ENCODE results near the gene SOX9. TPM values are rescaled to one million over a fixed set of nuclear protein-coding genes. Genes with fewer than 3 reads are reported as not detected.
A peak's percentile ranks its signal among the peaks of the same experiment; 100 is the strongest.

The SOX9 gene
- total and polyA plus RNA-seq, 2 experiments from 2014 or later: 1.1 to 4.3 TPM

DNA sequence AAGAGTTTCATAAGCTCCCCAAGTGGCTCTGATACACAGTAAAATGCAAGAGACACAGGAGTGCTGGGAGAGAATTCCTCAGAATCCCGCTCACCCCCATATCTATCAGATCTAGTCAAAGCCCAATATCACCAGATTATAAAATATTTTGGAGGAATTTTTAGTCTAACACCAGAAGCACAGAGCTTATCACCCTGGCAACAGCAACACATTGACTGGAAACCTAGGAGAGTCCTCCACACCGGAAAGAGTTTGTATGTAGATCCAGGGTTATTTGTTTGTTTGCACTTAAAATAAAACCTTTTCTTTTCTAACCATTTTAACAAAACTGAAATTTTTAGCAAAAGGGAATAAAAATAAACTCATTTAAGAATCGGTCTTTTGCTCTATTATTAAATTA, 7.2 kb downstream of the SOX9 start:
- H3K4me3 ChIP-seq: no peak overlapping the region
- no peaks in the 10 kb centered on the region for H3K36me3 ChIP-seq
- H3K9me3 ChIP-seq (ENCODE audit: low read depth): no peaks in the 10 kb centered on the region
- H3K27me3 ChIP-seq: peaks cover 10% of the 10 kb centered on the region
- H3K4me1 ChIP-seq (ENCODE audit: low read depth): peaks cover 27% of the 10 kb centered on the region
- DNase-seq (ENCODE audit: low read depth in 1 of 2, low spot score in 1 of 2): no peak
- H3K27ac ChIP-seq: no peak overlapping the region
- TF ChIP-seq, protein P1, sequence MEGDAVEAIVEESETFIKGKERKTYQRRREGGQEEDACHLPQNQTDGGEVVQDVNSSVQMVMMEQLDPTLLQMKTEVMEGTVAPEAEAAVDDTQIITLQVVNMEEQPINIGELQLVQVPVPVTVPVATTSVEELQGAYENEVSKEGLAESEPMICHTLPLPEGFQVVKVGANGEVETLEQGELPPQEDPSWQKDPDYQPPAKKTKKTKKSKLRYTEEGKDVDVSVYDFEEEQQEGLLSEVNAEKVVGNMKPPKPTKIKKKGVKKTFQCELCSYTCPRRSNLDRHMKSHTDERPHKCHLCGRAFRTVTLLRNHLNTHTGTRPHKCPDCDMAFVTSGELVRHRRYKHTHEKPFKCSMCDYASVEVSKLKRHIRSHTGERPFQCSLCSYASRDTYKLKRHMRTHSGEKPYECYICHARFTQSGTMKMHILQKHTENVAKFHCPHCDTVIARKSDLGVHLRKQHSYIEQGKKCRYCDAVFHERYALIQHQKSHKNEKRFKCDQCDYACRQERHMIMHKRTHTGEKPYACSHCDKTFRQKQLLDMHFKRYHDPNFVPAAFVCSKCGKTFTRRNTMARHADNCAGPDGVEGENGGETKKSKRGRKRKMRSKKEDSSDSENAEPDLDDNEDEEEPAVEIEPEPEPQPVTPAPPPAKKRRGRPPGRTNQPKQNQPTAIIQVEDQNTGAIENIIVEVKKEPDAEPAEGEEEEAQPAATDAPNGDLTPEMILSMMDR (IDR thresholded peaks at IDR 0.05; ENCODE audit: low read depth, low read length): no peak

DNA sequence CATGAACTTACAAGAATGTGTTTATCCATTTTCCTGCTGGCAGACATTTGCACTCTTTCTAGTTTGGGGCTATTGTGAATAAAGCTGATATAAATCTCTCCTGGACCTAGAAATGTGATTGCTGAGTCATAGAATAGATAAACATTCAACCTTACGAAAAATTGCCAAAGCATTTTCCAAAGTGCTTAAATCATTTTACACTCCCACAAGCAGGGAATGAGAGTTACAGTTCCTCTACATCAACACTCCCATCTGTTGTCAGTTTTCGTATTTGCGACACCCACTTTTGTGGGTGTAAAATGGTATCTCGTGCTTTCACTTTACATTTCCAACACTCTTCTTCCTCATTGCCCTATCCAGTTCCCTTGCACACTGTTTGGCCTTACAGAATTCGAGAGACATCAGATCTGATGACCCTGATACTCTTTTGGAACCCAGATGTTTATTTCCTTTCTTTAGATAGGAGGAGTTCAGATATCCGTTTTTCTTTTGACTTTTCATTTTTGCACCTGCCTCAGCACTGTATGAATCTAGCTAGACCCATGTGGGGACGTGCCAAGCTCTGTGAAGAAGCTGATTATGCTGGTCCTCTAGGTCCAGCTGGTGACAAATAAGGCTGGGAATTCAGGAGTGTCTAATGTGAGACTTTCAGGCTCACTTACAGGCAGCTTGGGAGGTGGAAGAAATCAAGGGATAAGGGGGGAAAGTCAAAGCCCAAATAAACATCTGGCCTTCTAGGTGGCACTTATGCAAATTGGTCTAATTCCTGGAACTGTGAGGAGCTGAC, 14.0 kb downstream of the SOX9 start:
- no peaks in the 10 kb centered on the region for H3K9me3 ChIP-seq (ENCODE audit: low read depth)
- no peaks in the 10 kb centered on the region for H3K27me3 ChIP-seq
- H3K4me3 ChIP-seq: no peak overlapping the region
- peak in 1 of 2 donors; percentile 58 for DNase-seq (ENCODE audit: low read depth in 1 of 2, low spot score in 1 of 2)
- no peaks in the 10 kb centered on the region for H3K4me1 ChIP-seq (ENCODE audit: low read depth)
- no peak overlapping the region for H3K27ac ChIP-seq
- H3K36me3 ChIP-seq: no peaks in the 10 kb centered on the region
- TF ChIP-seq, protein P1 (IDR thresholded peaks at IDR 0.05; ENCODE audit: low read depth, low read length): no peak

DNA sequence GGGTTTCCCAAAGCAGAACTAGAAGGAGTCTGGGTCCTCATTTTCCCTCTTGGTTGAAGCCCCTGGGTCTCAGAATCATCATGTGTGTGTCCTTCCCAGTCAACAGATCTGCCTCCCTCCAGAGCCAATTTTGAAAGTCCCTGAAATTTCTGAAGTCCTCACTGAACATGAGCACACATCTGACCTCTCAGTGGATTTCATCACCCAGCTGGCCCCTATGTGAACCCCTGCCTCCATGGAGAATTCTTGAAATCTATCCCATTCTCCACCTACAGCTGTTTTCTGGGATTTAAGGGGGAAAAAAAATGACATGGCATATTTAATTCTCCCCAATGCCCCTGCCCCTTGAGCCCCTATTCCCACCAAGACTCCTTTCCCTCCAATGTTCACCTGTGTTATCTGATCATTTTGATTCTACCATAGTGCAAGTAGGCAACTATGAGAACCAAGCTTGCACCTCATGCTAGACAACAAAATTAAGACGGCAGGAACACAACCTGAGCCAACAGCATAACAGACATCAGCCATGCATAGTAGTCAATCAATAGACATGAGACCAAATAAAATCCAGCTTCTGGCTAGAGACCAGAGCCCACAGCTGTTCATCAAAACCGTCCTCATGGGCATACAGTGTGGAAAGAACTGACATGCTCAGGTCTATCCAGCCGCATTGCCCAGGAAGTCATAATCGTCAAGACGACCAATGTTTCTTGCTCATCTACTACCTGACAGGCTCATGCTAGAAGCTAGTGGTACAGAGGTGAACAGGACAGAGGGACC, 14.9 kb downstream of the SOX9 start:
- Histone ChIP-seq H3K9me3 (ENCODE audit: low read depth) (no peaks in the 10 kb centered on the region), H3K27me3 (no peaks in the 10 kb centered on the region), H3K36me3 (no peaks in the 10 kb centered on the region), H3K4me3 (no peak overlapping the region), H3K27ac (no peak overlapping the region), H3K4me1 (ENCODE audit: low read depth) (no peaks in the 10 kb centered on the region)
- TF ChIP-seq, protein P1 (IDR thresholded peaks at IDR 0.05; ENCODE audit: low read depth, low read length): no peak
- peak in 1 of 2 donors; percentile 76 for DNase-seq (ENCODE audit: low read depth in 1 of 2, low spot score in 1 of 2)

DNA sequence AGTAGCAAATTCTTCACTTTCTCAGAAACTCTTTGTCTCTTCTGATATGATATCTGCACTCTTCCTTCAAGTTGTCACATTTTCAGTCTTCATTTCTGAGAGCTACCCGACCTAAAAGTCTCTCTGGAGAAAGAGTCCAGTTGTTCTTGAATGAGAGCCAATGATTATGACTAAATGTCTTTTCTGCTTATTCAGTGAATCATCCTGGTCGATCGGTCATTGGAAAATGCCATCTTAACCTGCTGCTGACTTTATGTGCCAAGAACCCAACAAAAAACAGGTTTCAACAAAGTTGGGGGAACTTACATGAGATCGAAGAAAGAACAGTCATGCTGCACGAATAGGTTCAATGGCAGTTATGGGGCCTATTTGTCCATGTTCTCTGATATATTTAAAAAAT, 15.9 kb downstream of the SOX9 start:
- H3K36me3 ChIP-seq: no peaks in the 10 kb centered on the region
- no peaks in the 10 kb centered on the region for H3K27me3 ChIP-seq
- H3K27ac ChIP-seq: no peak overlapping the region
- no peak overlapping the region for H3K4me3 ChIP-seq
- H3K9me3 ChIP-seq (ENCODE audit: low read depth): no peaks in the 10 kb centered on the region
- DNase-seq (ENCODE audit: low read depth in 1 of 2, low spot score in 1 of 2): no peak
- H3K4me1 ChIP-seq (ENCODE audit: low read depth): no peaks in the 10 kb centered on the region
- TF ChIP-seq, protein P1 (IDR thresholded peaks at IDR 0.05; ENCODE audit: low read depth, low read length): no peak

DNA sequence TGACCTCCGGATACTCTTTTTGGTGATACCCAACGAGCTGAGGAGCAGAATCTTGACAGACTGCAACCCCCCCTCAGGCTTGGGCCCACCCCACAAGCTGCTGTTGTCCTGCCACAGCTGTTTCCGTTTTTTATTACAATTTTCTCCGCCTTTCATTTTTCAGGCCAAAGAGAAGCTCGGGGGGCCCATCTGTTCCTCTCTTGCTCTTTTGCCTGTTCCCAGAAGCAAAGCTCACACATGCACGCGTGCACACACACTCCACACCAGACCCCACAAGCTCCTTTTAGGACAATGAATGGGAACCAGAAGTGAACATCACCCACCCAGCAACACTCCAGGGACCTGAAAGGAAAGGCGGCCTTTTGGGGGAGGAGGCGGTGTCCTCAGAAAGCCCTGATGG, 16.3 kb downstream of the SOX9 start:
- DNase-seq (ENCODE audit: low read depth in 1 of 2, low spot score in 1 of 2): no peak
- Histone ChIP-seq H3K4me3 (no peak overlapping the region), H3K27ac (no peak overlapping the region), H3K27me3 (no peaks in the 10 kb centered on the region), H3K4me1 (ENCODE audit: low read depth) (no peaks in the 10 kb centered on the region), H3K36me3 (no peaks in the 10 kb centered on the region), H3K9me3 (ENCODE audit: low read depth) (no peaks in the 10 kb centered on the region)
- TF ChIP-seq, protein P1 (IDR thresholded peaks at IDR 0.05; ENCODE audit: low read depth, low read length): no peak

All from cardiac muscle cell (in vitro differentiated cells and primary cell).